Kidney (tissue), 14 donors: ENCODE measurements around the gene MAP4K1. TPM values are rescaled to one million over a fixed set of nuclear protein-coding genes. Genes with fewer than 3 reads are reported as not detected.
A peak's percentile ranks its signal among the peaks of the same experiment; 100 is the strongest.

Experiments used
- DNase-seq, 5 donors: peaks; one replicate each; pipeline ENCODE4 v3.0.0-alpha.2; 2013 to 2020
- FAIRE-seq: peaks from 2 replicates; lab custom pipeline; 2012; peaks lifted over from hg19 to GRCh38; lab: Jason Lieb, UNC
- H3K27ac ChIP-seq, 2 donors: one replicate each; pipeline ENCODE4 v1.7.0; 2013; ENCODE audit warnings: low read depth in 2 of 2, low read length in 2 of 2, inconsistent platforms in 1 of 2
- H3K27me3 ChIP-seq: one replicate; pipeline ENCODE4 v1.7.1; 2013; ENCODE audit warnings: low read length, inconsistent platforms; ENCODE audit not compliant: control insufficient read depth, insufficient read depth
- H3K36me3 ChIP-seq, 3 donors: one replicate each; pipeline versions ENCODE4 v1.7.0 to v1.7.1; 2013; ENCODE audit warnings: low read length in 3 of 3, control low read depth in 1 of 3, inconsistent platforms in 1 of 3; ENCODE audit not compliant: insufficient read depth in 3 of 3, control insufficient read depth in 2 of 3
- H3K4me1 ChIP-seq, 3 donors: one replicate each; pipeline versions ENCODE4 v1.7.0 to v1.7.1; 2013; ENCODE audit warnings: low read length in 3 of 3, inconsistent platforms in 1 of 3, low read depth in 1 of 3; ENCODE audit not compliant: control insufficient read depth in 2 of 3, insufficient read depth in 2 of 3
- H3K4me3 ChIP-seq, 3 donors: one replicate each; pipeline versions ENCODE4 v1.7.0 to v1.8.1; 2013; ENCODE audit warnings: low read length in 3 of 3, control low read depth in 1 of 3, inconsistent platforms in 1 of 3
- H3K9ac ChIP-seq, 3 donors: one replicate each; pipeline versions ENCODE4 v1.7.0 to v1.7.1; 2013; ENCODE audit warnings: low read length in 3 of 3, control low read depth in 1 of 3, inconsistent platforms in 1 of 3
- H3K9me3 ChIP-seq, 3 donors: one replicate each; pipeline versions ENCODE4 v1.7.0 to v1.7.1; 2013; ENCODE audit warnings: low read length in 3 of 3, control low read depth in 1 of 3, inconsistent platforms in 1 of 3; ENCODE audit not compliant: control insufficient read depth in 2 of 3, insufficient read depth in 1 of 3
- CTCF ChIP-seq: IDR thresholded peaks from 3 replicates; pipeline ENCODE4 v1.5.1; 2012; ENCODE audit warnings: mild to moderate bottlenecking, moderate library complexity, borderline replicate concordance; ENCODE audit not compliant: insufficient read depth; ENCODE audit errors: extremely low read depth
- intact Hi-C: fragments of 100-400 bp; cut with DNase I; formaldehyde crosslinking; loops from one replicate; pipeline ENCODE4 v1.11.1; 2022
- polyA plus RNA-seq: library from polyadenylated mRNA; stranded (reverse); fragments of 350-450 nt; fragmentation: Illumina TruSeq; extraction: RNeasy Lipid Tissue Mini Kit (QIAGEN cat#74804); gene quantifications from one replicate; pipeline ENCODE4 v1.2.3, GENCODE V29; 2014; ENCODE audit warnings: low read depth, low replicate concordance; ENCODE audit not compliant: insufficient read depth
- total RNA-seq: library from RNA; stranded (reverse); fragmentation: NEBNext Ultra II Directional; extraction: Animal tissue kit (Norgen Biotek cat#: 25700); gene quantifications from one replicate; pipeline ENCODE4 v1.2.1, GENCODE V29; 2021
- donor health status: control.
- donor health status: control.
- donor health status: control.
- donor health status: control.
- donor health status: control.
- donor health status: DM: yes; HTN: yes; CAD: no.
- donor health status: Normal renal cell carcinoma (clear cell type).

MAP4K1 gene
- total and polyA plus RNA-seq, 2 donors from 2014 or later, result 3.9 to 17.7 TPM

DNA sequence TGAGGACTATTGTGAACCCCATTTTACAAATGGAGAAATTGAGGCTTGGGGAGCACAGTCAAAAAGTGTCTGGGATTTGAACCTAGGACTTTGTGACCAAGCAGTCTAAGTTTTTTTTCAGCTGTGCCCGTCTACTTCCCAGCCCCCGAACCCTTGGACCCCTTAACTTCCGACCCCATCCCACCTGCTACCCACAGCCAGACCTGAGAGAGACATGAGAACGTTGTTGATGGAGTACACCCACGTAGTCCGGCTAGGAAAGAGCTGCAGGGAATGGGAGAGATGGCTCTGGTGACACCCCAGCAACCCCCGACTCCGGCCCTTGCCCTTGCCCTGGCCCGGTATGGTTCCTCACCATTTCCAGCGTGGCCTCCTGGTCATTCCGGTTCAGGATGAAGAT lies 18.0 kb downstream of the MAP4K1 start:
- intact Hi-C loops, result no loop called here
- H3K4me3 ChIP-seq, result no peak overlapping the region
- DNase-seq, result no peak

DNA sequence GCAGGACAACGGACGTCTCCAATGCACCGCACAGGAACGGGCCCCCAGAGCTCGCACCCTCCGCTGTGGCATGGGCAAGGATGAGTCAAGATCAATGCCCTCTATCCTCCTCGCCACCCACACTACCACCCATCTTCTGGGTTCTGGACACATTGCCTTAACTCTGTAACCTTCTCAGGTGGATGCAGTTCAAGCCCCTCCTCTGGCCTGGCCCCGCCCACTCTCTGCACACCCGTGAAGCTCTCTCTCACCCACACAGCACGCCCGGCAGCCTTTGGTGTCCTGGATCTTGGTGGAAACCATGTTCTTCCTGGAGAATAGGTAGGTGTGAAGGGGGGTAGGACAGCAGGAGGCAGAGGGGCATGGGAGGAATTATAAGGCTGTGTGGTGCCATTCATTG lies 20.7 kb downstream of the MAP4K1 start:
- no peaks in the 10 kb centered on the region for H3K4me1 ChIP-seq
- TF ChIP-seq CTCF, result no peak
- FAIRE-seq (no peak), DNase-seq (no peak)
- H3K27ac ChIP-seq, result no peak overlapping the region
- H3K9ac ChIP-seq, result no peak overlapping the region
- no peak overlapping the region for H3K4me3 ChIP-seq
- no peaks in the 10 kb centered on the region for H3K9me3 ChIP-seq
- H3K36me3 ChIP-seq, result no peaks in the 10 kb centered on the region
- intact Hi-C loops, result no loop called here
- no peaks in the 10 kb centered on the region for H3K27me3 ChIP-seq

More for the DNA sequence above, 18.0 kb downstream of the MAP4K1 start:
- H3K36me3 ChIP-seq, result no peaks in the 10 kb centered on the region
- H3K27me3 ChIP-seq, result no peaks in the 10 kb centered on the region
- H3K9me3 ChIP-seq, result no peaks in the 10 kb centered on the region
- no peak for TF ChIP-seq CTCF
- no peak overlapping the region for H3K9ac ChIP-seq
- FAIRE-seq, result no peak
- no peak overlapping the region for H3K27ac ChIP-seq
- no peaks in the 10 kb centered on the region for H3K4me1 ChIP-seq

DNA sequence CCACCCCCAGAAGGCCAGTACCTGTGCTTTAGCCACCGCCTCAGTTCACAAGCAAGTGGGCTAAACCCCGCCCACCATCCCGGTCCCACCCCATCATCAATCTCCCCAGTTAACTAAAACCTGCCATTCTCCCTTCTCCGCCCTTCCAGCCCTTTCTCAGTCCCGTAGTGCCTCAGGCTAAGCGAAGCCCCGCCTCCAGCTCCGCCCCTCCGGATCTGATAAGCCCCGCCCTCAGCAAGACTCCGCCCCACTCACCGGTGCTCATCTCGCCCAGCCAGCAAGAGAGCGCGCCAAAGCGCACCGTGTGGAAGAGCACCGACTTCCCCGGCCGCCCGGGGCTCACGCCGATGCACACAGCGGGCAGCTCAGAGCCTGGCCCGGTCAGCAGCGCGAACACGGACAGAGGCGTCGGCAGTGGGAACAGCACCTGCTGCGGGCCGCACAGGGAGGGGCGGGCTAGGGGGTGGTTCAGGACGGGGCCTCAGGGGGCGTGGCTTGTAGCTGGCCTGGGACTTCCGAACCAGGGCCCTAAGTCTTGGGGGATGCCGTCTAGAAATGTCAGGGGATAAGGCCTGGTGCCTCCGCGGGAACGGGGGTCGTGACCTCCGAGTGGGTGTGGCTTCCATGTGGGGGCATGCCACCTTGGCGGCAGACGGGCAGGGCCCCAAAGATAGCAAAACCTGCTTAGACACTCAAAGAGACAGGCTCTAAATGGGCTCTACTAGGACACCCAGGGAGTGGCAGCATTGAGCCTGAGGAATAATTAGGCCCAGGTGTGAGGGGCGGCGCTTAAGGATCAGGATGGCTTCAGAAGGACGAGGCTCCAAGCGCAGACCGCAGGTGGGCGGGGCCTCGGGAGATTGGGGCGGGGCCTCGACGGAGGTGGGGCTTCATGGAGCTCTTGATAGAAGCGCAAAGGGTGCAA lies 21.4 kb downstream of the MAP4K1 start:
- H3K27me3 ChIP-seq, result no peaks in the 10 kb centered on the region
- no peaks in the 10 kb centered on the region for H3K36me3 ChIP-seq
- H3K9me3 ChIP-seq, result no peaks in the 10 kb centered on the region
- H3K4me3 ChIP-seq, result no peak overlapping the region
- no peaks in the 10 kb centered on the region for H3K4me1 ChIP-seq
- no peak overlapping the region for H3K9ac ChIP-seq
- intact Hi-C loops, result no loop called here
- H3K27ac ChIP-seq, result no peak overlapping the region
- DNase-seq, result peak in 4 of 5 donors; percentile 86 to 92 (median 88)
- TF ChIP-seq CTCF, result no peak
- FAIRE-seq, result no peak
